WTC11 (cell line): ENCODE data around the gene GSTK1. TPM values are rescaled to one million over a fixed set of nuclear protein-coding genes. Genes with fewer than 3 reads are reported as not detected.

Experiments used
- ATAC-seq: fragments of 200-7000 bp; cut with Tn5 transposase; 2 replicates; pipeline ENCODE4 v1.10.0; 2021; ENCODE audit warnings: mild to moderate bottlenecking, moderate library complexity
- CTCF ChIA-PET: fragments of 300-600 bp; sonication (Branson Sonifier 250); formaldehyde crosslinking; loops from one replicate; lab custom pipeline; 2021; ENCODE audit warnings: antibody characterized with exemption; lab: Charles Lee
- POLR2A ChIA-PET: fragments of 350-600 bp; sonication (Branson Sonifier 250); formaldehyde crosslinking; loops from one replicate; lab custom pipeline; 2021; ENCODE audit warnings: antibody characterized with exemption; lab: Charles Lee
- DNase-seq: peaks from one replicate; pipeline ENCODE4 v3.0.0; 2021; ENCODE audit warnings: low spot score
- H3K27ac Mint-ChIP-seq: 2 replicates; pipeline ENCODE4 v1.8.0; 2021; ENCODE audit warnings: mixed read lengths
- H3K27me3 Mint-ChIP-seq: 2 replicates; pipeline ENCODE4 v1.8.0; 2021; ENCODE audit warnings: low read depth, mild to moderate bottlenecking, moderate library complexity, mixed read lengths
- H3K36me3 Mint-ChIP-seq: 2 replicates; pipeline ENCODE4 v1.8.0; 2021; ENCODE audit warnings: mixed read lengths
- H3K4me1 Mint-ChIP-seq: 2 replicates; pipeline ENCODE4 v1.8.0; 2022; ENCODE audit warnings: mixed read lengths
- H3K4me3 Mint-ChIP-seq: 2 replicates; pipeline ENCODE4 v1.8.0; 2021; ENCODE audit warnings: mild to moderate bottlenecking, moderate library complexity, mixed read lengths
- H3K9me3 Mint-ChIP-seq: 2 replicates; pipeline ENCODE4 v1.8.0; 2021; ENCODE audit warnings: mixed read lengths
- EMX1 ChIP-seq: fragments of 250-450 bp; sonication (Bioruptor Pico); IDR thresholded peaks from 2 replicates; pipeline ENCODE4 v1.8.0; 2021; ENCODE audit warnings: mild to moderate bottlenecking
- IRF1 ChIP-seq: sonication (generic); formaldehyde crosslinking; IDR thresholded peaks from 2 replicates; pipeline ENCODE4 v1.8.0; 2023; ENCODE audit warnings: missing genetic modification reagents
- IRF2 ChIP-seq: sonication (generic); formaldehyde crosslinking; IDR thresholded peaks from 2 replicates; pipeline ENCODE4 v1.8.0; 2022; ENCODE audit warnings: low read depth, missing genetic modification reagents, borderline replicate concordance
- NFE2L1 ChIP-seq: sonication (generic); formaldehyde crosslinking; IDR thresholded peaks from 2 replicates; pipeline ENCODE4 v1.8.1; 2023; ENCODE audit warnings: missing genetic modification reagents
- NFYB ChIP-seq: sonication (generic); formaldehyde crosslinking; conservative IDR thresholded peaks from 2 replicates; pipeline ENCODE4 v1.8.0; 2022; ENCODE audit warnings: low read depth, missing genetic modification reagents
- NR3C1 ChIP-seq: sonication (generic); formaldehyde crosslinking; conservative IDR thresholded peaks from 2 replicates; pipeline ENCODE4 v1.8.1; 2023; ENCODE audit warnings: low read depth, mild to moderate bottlenecking, missing genetic modification reagents
- OVOL2 ChIP-seq: fragments of 250-450 bp; sonication (Bioruptor Pico); IDR thresholded peaks from 2 replicates; pipeline ENCODE4 v1.9.0; 2021; ENCODE audit warnings: mild to moderate bottlenecking, borderline replicate concordance
- ZNF138 ChIP-seq: sonication (generic); formaldehyde crosslinking; conservative IDR thresholded peaks from 2 replicates; pipeline ENCODE4 v1.8.1; 2022; ENCODE audit warnings: mild to moderate bottlenecking, moderate library complexity, missing genetic modification reagents
- ZNF416 ChIP-seq: fragments of 250-450 bp; sonication (Bioruptor Pico); IDR thresholded peaks from 2 replicates; pipeline ENCODE4 v1.9.0; 2021; ENCODE audit warnings: mild to moderate bottlenecking, inconsistent platforms
- ZNF423 ChIP-seq: fragments of 250-450 bp; sonication (Bioruptor Pico); IDR thresholded peaks from 2 replicates; pipeline ENCODE4 v2.1.2; 2022; ENCODE audit warnings: mild to moderate bottlenecking, moderate library complexity
- ZNF532 ChIP-seq: fragments of 250-450 bp; sonication (Bioruptor Pico); IDR thresholded peaks from 2 replicates; pipeline ENCODE4 v1.9.0; 2021; ENCODE audit warnings: mild to moderate bottlenecking, borderline replicate concordance
- total RNA-seq: library from RNA; stranded (reverse); gene quantifications from 3 replicates; pipeline ENCODE4 v1.2.3, GENCODE V29; 2021
- TF ChIP-seq, protein P1 (sequence below): sonication (generic); formaldehyde crosslinking; IDR thresholded peaks from 2 replicates; pipeline ENCODE4 v1.8.1; 2023; ENCODE audit warnings: mild to moderate bottlenecking, missing genetic modification reagents, borderline replicate concordance
- TF ChIP-seq, protein P2 (sequence below): fragments of 250-450 bp; sonication (Bioruptor Pico); IDR thresholded peaks from 2 replicates; pipeline ENCODE4 v1.8.0; 2021; ENCODE audit warnings: mild to moderate bottlenecking
- TF ChIP-seq, protein P3 (sequence below): fragments of 250-450 bp; sonication (Bioruptor Pico); IDR thresholded peaks from 2 replicates; pipeline ENCODE4 v1.9.0; 2021; ENCODE audit warnings: mild to moderate bottlenecking
- TF ChIP-seq, protein P4 (sequence below): sonication (generic); formaldehyde crosslinking; IDR thresholded peaks from 2 replicates; pipeline ENCODE4 v1.8.0; 2022; ENCODE audit warnings: mild to moderate bottlenecking, missing genetic modification reagents
- TF ChIP-seq, protein P5 (sequence below): sonication (generic); formaldehyde crosslinking; IDR thresholded peaks from 2 replicates; pipeline ENCODE4 v1.8.0; 2022; ENCODE audit warnings: mild to moderate bottlenecking, missing genetic modification reagents
- TF ChIP-seq, protein P6 (sequence below): fragments of 200-600 bp; IDR thresholded peaks from 2 replicates; pipeline ENCODE4 v1.8.0; 2022; ENCODE audit warnings: antibody characterized with exemption

Gene GSTK1
- total RNA-seq, 1 experiment from 2014 or later, result 30.1 TPM

- TF ChIP-seq ZNF532, result no peak
- no peak for TF ChIP-seq ZNF138 (CRISPR knock-in tag)
- no peak for TF ChIP-seq NR3C1 (CRISPR knock-in tag)
- no peak for TF ChIP-seq ZNF423 (CRISPR knock-in tag)
- no peak for TF ChIP-seq IRF2 (CRISPR knock-in tag)
- TF ChIP-seq, protein P1, sequence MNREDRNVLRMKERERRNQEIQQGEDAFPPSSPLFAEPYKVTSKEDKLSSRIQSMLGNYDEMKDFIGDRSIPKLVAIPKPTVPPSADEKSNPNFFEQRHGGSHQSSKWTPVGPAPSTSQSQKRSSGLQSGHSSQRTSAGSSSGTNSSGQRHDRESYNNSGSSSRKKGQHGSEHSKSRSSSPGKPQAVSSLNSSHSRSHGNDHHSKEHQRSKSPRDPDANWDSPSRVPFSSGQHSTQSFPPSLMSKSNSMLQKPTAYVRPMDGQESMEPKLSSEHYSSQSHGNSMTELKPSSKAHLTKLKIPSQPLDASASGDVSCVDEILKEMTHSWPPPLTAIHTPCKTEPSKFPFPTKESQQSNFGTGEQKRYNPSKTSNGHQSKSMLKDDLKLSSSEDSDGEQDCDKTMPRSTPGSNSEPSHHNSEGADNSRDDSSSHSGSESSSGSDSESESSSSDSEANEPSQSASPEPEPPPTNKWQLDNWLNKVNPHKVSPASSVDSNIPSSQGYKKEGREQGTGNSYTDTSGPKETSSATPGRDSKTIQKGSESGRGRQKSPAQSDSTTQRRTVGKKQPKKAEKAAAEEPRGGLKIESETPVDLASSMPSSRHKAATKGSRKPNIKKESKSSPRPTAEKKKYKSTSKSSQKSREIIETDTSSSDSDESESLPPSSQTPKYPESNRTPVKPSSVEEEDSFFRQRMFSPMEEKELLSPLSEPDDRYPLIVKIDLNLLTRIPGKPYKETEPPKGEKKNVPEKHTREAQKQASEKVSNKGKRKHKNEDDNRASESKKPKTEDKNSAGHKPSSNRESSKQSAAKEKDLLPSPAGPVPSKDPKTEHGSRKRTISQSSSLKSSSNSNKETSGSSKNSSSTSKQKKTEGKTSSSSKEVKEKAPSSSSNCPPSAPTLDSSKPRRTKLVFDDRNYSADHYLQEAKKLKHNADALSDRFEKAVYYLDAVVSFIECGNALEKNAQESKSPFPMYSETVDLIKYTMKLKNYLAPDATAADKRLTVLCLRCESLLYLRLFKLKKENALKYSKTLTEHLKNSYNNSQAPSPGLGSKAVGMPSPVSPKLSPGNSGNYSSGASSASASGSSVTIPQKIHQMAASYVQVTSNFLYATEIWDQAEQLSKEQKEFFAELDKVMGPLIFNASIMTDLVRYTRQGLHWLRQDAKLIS (CRISPR knock-in tag), result no peak
Measured at GRCh38 chr7:143230602-143231457, 32.4 kb upstream of the GSTK1 start (continued).

DNA sequence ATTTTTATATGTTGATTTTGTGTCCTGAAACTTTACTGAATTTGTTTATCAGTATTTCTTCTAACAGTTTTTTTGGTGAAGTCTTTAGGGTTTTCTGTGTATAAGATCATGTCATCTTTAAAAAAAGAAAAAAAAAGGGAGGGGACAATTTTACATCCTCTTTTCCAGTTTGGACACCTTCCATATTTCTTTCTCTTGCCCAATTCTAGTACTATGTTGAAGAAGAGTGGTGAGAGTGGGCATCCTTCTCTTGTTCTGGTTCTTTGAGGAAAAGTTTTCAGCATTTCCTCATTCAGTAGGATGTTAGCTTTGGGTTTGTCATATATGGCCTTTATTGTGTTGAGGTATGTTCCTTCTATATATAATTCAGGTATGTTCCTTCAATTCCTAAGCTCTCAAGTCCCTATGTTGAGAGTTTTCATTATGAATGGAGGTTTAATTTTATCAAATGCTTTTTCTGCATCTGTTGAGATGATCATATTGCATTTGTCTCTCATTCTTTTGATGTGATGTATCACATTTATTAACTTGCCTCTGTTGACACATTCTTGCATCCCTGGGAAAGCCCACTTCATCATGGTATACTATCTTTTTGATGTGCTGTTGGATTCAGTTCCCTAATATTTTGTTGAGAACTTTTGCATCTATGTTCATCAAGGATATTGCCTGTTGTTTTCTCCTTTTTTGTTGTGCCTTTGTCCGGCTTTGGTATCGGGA lies 29.3 kb upstream of the GSTK1 start:
- no peaks in the 10 kb centered on the region; the same call in 1 of the 2 replicates for H3K4me1 Mint-ChIP-seq
- ChIA-PET POLR2A (no interaction called here), CTCF (no interaction called here)
- H3K36me3 Mint-ChIP-seq, result peaks cover 9% of the 10 kb centered on the region; the same call in 1 of the 2 replicates
- no peak overlapping the region for H3K4me3 Mint-ChIP-seq
- no peak for DNase-seq
- ATAC-seq, result no peak
- H3K27ac Mint-ChIP-seq, result no peak overlapping the region
- peaks cover 23% of the 10 kb centered on the region for H3K9me3 Mint-ChIP-seq
- H3K27me3 Mint-ChIP-seq, result peaks cover 35% of the 10 kb centered on the region
- TF ChIP-seq OVOL2 (CRISPR knock-in tag) (no peak), NFE2L1 (CRISPR knock-in tag) (no peak)

DNA sequence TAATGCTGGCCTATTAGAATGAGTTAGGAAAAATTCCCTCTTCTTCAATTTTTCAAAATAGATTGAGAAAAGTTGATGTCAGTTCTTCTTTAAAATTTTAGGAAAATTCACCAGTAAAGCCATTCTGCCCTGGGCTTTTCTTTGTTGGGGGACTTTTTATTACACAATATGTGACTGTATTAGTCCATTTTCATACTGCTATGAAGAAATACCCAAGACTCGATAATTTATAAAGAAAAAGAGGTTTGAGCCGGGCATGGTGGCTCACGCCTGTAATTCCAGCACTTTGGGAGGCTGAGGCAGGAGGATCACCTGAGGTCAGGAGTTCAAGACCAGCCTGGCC lies 28.7 kb upstream of the GSTK1 start:
- ATAC-seq (no peak), DNase-seq (no peak)
- Mint-ChIP-seq H3K4me3 (no peak overlapping the region), H3K27ac (no peak overlapping the region), H3K36me3 (peaks cover 9% of the 10 kb centered on the region; the same call in 1 of the 2 replicates), H3K4me1 (no peaks in the 10 kb centered on the region; the same call in 1 of the 2 replicates), H3K9me3 (peaks cover 23% of the 10 kb centered on the region), H3K27me3 (peaks cover 36% of the 10 kb centered on the region)
- ChIA-PET POLR2A (no interaction called here), CTCF (no interaction called here)
- TF ChIP-seq, protein P2, sequence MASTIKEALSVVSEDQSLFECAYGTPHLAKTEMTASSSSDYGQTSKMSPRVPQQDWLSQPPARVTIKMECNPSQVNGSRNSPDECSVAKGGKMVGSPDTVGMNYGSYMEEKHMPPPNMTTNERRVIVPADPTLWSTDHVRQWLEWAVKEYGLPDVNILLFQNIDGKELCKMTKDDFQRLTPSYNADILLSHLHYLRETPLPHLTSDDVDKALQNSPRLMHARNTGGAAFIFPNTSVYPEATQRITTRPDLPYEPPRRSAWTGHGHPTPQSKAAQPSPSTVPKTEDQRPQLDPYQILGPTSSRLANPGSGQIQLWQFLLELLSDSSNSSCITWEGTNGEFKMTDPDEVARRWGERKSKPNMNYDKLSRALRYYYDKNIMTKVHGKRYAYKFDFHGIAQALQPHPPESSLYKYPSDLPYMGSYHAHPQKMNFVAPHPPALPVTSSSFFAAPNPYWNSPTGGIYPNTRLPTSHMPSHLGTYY (CRISPR knock-in tag), result no peak
- no peak for TF ChIP-seq EMX1 (CRISPR knock-in tag)
- TF ChIP-seq, protein P3, sequence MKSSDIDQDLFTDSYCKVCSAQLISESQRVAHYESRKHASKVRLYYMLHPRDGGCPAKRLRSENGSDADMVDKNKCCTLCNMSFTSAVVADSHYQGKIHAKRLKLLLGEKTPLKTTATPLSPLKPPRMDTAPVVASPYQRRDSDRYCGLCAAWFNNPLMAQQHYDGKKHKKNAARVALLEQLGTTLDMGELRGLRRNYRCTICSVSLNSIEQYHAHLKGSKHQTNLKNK (CRISPR knock-in tag), result no peak
- TF ChIP-seq, protein P4, sequence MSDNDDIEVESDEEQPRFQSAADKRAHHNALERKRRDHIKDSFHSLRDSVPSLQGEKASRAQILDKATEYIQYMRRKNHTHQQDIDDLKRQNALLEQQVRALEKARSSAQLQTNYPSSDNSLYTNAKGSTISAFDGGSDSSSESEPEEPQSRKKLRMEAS (CRISPR knock-in tag), result no peak
- TF ChIP-seq, protein P5, sequence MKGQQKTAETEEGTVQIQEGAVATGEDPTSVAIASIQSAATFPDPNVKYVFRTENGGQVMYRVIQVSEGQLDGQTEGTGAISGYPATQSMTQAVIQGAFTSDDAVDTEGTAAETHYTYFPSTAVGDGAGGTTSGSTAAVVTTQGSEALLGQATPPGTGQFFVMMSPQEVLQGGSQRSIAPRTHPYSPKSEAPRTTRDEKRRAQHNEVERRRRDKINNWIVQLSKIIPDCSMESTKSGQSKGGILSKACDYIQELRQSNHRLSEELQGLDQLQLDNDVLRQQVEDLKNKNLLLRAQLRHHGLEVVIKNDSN (CRISPR knock-in tag), result no peak
- no peak for TF ChIP-seq NFYB (CRISPR knock-in tag)
- TF ChIP-seq ZNF416 (CRISPR knock-in tag), result no peak
- TF ChIP-seq, protein P6, sequence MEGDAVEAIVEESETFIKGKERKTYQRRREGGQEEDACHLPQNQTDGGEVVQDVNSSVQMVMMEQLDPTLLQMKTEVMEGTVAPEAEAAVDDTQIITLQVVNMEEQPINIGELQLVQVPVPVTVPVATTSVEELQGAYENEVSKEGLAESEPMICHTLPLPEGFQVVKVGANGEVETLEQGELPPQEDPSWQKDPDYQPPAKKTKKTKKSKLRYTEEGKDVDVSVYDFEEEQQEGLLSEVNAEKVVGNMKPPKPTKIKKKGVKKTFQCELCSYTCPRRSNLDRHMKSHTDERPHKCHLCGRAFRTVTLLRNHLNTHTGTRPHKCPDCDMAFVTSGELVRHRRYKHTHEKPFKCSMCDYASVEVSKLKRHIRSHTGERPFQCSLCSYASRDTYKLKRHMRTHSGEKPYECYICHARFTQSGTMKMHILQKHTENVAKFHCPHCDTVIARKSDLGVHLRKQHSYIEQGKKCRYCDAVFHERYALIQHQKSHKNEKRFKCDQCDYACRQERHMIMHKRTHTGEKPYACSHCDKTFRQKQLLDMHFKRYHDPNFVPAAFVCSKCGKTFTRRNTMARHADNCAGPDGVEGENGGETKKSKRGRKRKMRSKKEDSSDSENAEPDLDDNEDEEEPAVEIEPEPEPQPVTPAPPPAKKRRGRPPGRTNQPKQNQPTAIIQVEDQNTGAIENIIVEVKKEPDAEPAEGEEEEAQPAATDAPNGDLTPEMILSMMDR, result no peak
- no peak for TF ChIP-seq IRF1 (CRISPR knock-in tag)
